Fibroblast of pulmonary artery (primary cell): ENCODE results near the gene CSNK2A2.

Experiments
- DNase-seq: peaks from one replicate; pipeline ENCODE4 v3.0.0-alpha.2; 2010; ENCODE audit warnings: low read depth
- H3K4me3 ChIP-seq: replicated peaks from 2 replicates; pipeline ENCODE4 v1.5.1; 2011; ENCODE audit warnings: low read depth, mild to moderate bottlenecking, control low read depth, low read length, moderate library complexity
- CTCF ChIP-seq: IDR thresholded peaks from 2 replicates; pipeline ENCODE4 v1.5.1; 2011; ENCODE audit warnings: mild to moderate bottlenecking, control low read depth, low read length, inconsistent platforms; ENCODE audit errors: missing control alignments

CSNK2A2 gene

GRCh38 chr16:58230259-58230658 is 32.4 kb upstream of the CSNK2A2 start:
- H3K4me3 ChIP-seq, result no peak overlapping the region
- no peak for DNase-seq
- no peak for TF ChIP-seq CTCF

- no peak overlapping the region for H3K4me3 ChIP-seq
- DNase-seq, result no peak
- no peak for TF ChIP-seq CTCF
These were observed 28.9 kb upstream of the CSNK2A2 start for GRCh38 chr16:58226790-58227189.

- DNase-seq, result no peak
- no peak overlapping the region for H3K4me3 ChIP-seq
- TF ChIP-seq CTCF, result no peak
These were observed 28.2 kb upstream of the CSNK2A2 start for GRCh38 chr16:58225965-58226602.

GRCh38 chr16:58222532-58223316 is 24.8 kb upstream of the CSNK2A2 start:
- DNase-seq, result peak; percentile 13
- no peak overlapping the region for H3K4me3 ChIP-seq
- TF ChIP-seq CTCF, result no peak

DNA sequence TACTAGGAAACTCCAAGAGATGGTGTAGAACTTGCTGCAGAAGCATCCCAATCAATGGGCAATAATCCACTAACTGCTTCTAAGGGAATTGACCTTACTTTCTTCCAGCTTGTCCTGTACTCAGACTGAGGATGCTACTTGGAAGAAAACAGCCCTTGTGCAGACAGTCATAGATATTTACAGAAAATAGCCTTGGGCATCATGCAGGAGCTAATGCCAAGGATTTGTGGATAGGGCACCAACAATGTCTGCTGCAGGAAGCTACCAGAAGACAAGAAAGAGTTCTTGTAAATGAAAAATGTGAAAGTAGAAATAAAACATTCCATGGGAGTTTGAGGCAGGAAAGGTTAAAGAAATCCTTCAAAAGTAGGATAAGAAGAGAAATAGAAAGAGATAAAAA is 21.5 kb upstream of the CSNK2A2 start:
- no peak for DNase-seq
- no peak overlapping the region for H3K4me3 ChIP-seq
- TF ChIP-seq CTCF, result no peak

DNA sequence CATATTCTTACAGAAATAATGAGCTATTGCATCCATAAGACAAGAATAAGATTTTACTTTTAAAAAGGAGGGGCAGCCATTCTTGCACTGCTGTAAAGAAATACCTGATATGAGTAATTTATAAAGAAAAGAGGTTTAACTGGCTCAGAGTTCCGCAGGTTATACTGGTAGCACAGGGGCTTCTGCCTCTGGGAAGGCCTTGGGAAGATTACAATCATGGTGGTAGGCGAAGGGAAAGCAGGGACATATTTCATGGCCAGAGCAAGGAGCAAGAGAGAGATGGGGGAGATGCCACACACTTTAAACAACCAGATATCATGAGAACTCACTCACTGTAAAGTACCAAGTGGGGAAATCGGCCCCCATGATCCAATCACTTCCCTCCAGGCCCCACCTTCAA is 20.9 kb upstream of the CSNK2A2 start:
- no peak for TF ChIP-seq CTCF
- H3K4me3 ChIP-seq, result no peak overlapping the region
- no peak for DNase-seq
